HUDEP-2 (cell line): ENCODE results near the gene LSS.
"Not testable (repeated sequence)": the region's sequence is repeated elsewhere in the genome, so short reads cannot be mapped to it uniquely, and the experiment has no call there.

Experiments used
- DNase-seq, 76 experiments: peaks; one replicate each; lab custom pipeline; 2025; ENCODE audit not compliant: unreplicated experiment in 76 of 76; lab: John Stamatoyannopoulos, UW

Gene LSS

GRCh38 chr21:46189213-46189958 lies 39.2 kb downstream of the LSS start:
- DNase-seq: peak in 1 of 76 experiments; percentile 15

- DNase-seq: peak in 66 of 76 experiments; percentile 22 to 84 (median 57)
Measured at GRCh38 chr21:46188226-46189212, 40.1 kb downstream of the LSS start.

GRCh38 chr21:46187814-46188213 lies 40.8 kb downstream of the LSS start:
- DNase-seq: no peak

- DNase-seq: no peak
Measured at GRCh38 chr21:46187261-46187660, 41.3 kb downstream of the LSS start.

GRCh38 chr21:46185716-46186115 lies 42.9 kb downstream of the LSS start:
- DNase-seq: peak in 5 of 76 experiments; percentile 13 to 29 (median 21)

GRCh38 chr21:46184625-46185555 lies 43.7 kb downstream of the LSS start:
- DNase-seq: peak in 64 of 76 experiments; percentile 8 to 91 (median 74)

GRCh38 chr21:46183910-46184624 lies 44.5 kb downstream of the LSS start, which contains the start of gene SPATC1L:
TSS of gene SPATC1L (minus strand) at chr21:46184459. CDS start at chr21:46182816, 1,643 bp downstream.
- peak in 63 of 76 experiments; percentile 11 to 89 (median 71) for DNase-seq

- peak in 44 of 76 experiments; percentile 21 to 83 (median 66) for DNase-seq
Measured at GRCh38 chr21:46183337-46183909, 45.2 kb downstream of the LSS start.

GRCh38 chr21:46182548-46183336 lies 45.8 kb downstream of the LSS start:
- peak in 3 of 76 experiments; percentile 15 to 45 (median 33) for DNase-seq

GRCh38 chr21:46181953-46182547 lies 46.5 kb downstream of the LSS start:
- DNase-seq: no peak

- no peak for DNase-seq
Measured at GRCh38 chr21:46181436-46181835, 47.1 kb downstream of the LSS start.

- DNase-seq: no peak
Measured at GRCh38 chr21:46180778-46181391, 47.7 kb downstream of the LSS start.

- DNase-seq: no peak
Measured at GRCh38 chr21:46180079-46180722, 48.4 kb downstream of the LSS start.

- DNase-seq: no peak
Measured at GRCh38 chr21:46179708-46180078, 48.9 kb downstream of the LSS start.

GRCh38 chr21:46178961-46179360 lies 49.6 kb downstream of the LSS start:
- no peak for DNase-seq

- DNase-seq: not testable (repeated sequence)
Measured at GRCh38 chr21:46176443-46177129, 52.0 kb downstream of the LSS start.

GRCh38 chr21:46173573-46173972 lies 55.0 kb downstream of the LSS start:
- no peak for DNase-seq
